HG03060 (cell line): ENCODE data around the gene EIPR1.
"Not testable (repeated sequence)": the region's sequence is repeated elsewhere in the genome, so short reads cannot be mapped to it uniquely, and the experiment has no call there.

Source experiments
- ATAC-seq: cut with Tn5 transposase; IDR thresholded peaks from one replicate; pipeline ENCODE4 v1.9.1; 2021; ENCODE audit warnings: low read depth, moderate number of reproducible peaks; ENCODE audit not compliant: unreplicated experiment

EIPR1 gene

DNA sequence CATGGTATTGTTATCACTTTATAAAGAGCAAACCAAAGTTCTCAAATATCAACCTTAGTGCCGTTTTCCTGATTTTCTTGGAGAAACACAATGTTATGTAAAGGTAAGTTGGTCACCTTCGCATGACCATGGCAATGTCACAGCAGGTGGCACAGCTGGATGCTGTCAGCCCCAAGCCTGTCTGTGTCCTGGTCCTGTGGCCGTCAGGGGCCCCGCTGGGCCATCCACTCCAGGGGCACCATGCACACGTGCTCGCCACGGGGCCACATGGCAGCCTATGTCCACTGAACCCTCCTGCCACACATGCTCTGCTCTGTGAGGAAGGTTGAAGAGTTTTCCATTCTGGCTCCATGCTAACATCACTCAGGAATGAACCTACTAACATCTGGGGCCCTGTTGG, 85.9 kb downstream of the EIPR1 start:
- no peak for ATAC-seq

DNA sequence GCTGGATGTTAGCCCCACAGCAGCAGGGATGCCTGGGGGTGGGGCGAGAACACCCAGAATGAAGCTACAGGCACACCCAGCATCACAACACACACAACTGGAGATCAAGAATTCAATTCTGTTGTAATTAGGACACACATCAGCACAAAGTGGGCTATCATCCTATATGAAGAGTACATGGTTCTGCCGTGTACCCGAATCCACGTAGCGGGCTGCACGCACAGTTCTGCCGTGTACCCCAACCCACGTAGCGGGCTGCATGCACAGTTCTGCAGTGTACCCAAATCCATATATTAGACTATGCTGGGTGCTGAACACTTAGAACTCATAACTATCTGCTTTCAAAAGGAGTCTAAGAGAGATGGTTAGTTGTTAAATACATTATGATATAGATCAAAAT, 86.5 kb downstream of the EIPR1 start:
- no peak for ATAC-seq

GRCh38 chr2:3290655-3291054, 87.0 kb downstream of the EIPR1 start:
- ATAC-seq = no peak

GRCh38 chr2:3289971-3290370, 87.6 kb downstream of the EIPR1 start:
- ATAC-seq = no peak

DNA sequence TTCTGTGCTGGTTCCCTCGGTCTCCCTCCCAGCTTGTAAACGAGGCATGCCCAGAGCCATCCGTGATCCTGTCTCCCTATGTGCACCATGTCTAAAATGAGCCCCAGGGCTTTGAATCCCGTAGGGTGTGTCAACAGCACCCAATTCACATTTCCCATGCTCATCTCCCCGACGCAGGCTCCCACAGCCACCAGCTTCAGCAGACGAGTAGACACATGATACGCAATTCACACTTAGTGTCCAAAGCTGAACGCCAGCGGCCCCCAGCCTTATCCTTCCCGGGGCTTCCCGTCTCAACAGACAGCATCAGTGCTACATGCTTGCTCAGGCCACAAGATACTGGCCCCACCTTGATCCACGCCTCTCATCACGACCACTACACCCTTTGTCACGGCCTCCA, 88.1 kb downstream of the EIPR1 start:
- no peak for ATAC-seq

DNA sequence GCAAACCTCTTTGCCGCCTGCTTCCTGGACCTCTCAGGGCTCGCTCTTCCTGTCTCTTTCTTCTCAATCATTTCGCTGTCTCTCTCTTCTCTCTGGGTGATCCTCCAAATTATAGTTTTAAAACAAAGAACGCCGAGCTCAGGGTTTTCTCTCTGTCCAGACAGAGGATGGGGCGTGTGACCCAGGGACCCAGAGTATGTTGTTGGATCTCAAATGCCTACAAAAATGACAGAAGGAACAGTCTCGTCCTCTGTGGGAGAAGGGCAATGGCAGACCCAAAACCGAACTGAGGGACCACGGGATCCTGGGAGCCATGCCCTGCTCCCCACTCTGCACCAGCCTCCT, 88.5 kb downstream of the EIPR1 start:
- ATAC-seq = no peak

DNA sequence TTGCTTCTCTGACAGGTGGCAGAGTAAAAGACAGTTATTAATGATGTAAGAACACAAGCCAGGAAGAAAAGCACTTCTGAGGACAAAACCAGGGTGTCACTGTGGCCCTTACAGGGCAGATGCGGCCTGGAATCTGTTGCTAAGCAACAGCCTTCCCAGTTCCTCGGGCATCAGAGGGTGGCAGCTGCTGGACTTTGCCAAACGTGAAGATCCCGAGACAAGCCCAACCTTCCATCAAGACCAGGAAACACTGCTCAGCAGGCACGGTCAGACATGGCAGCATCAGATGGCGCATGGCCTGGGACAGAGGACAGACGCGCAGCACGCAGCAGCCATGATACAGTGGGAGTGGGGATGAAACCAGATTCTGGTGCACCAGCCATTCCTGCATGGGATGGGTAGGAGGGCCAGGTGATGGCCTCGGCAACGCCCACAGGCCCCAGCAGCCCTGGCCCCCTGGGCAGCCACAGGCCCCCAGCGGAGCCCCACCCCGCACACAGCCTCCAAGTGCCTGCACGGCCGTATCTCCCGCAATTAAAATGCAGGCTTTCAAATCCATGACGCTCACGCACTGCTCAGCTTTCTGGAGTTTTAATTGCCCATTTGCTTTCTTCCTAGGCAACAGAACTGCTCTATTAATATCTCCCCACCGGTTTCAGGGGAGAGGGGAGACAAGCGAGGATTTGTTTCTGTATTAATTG, 89.0 kb downstream of the EIPR1 start:
- no peak for ATAC-seq

- ATAC-seq = no peak
Measured at GRCh38 chr2:3287896-3288295, 89.7 kb downstream of the EIPR1 start.

DNA sequence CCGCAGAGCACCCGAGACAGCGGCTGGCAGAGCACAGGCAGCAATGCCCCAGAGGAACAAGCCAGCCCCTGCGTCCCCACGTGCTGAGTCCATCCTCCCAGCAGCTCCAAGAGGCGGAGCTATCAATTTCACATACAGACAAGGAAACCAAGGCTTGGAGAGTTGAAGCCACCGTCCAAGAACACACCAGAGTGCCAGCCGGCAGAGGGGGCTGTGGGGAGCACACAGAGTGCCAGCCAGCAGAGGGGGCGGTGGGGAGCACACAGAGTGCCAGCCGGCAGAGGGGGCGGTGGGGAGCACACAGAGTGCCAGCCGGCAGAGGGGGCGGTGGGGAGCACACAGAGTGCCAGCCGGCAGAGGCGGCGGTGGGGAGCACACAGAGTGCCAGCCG, 91.0 kb downstream of the EIPR1 start:
- not testable (repeated sequence) for ATAC-seq

GRCh38 chr2:3285901-3286645, 91.5 kb downstream of the EIPR1 start:
- ATAC-seq = no peak

GRCh38 chr2:3284657-3285630, 92.7 kb downstream of the EIPR1 start:
- ATAC-seq = no peak

DNA sequence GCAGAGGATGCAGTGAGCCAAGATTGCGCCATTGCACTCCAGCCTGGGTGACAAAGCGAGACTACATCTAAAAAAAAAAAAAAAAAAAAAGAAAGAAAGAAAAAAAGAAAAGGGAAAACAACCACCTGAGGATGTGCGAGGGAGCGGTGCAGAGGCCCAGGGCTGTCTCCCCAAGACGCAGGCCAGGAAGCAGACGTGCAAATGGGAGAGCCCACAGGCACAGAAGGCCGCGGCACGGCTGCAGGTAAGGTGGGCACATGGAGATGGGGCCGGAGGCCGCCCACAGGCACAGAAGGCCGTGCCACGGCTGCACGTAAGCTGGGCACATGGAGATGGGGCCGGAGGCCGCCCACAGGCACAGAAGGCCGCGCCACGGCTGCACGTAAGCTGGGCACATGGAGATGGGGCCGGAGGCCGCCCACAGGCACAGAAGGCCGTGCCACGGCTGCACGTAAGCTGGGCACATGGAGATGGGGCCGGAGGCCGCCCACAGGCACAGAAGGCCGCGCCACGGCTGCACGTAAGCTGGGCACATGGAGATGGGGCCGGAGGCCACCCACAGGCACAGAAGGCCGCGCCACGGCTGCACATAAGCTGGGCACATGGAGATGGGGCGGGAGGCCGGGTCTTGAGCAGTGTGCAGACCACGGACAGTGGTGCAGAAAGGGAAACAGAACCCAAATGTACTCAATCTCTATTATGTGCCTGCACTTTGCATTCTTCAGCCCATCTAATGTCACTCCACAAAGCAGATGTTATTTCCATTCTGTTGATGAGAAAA, 93.6 kb downstream of the EIPR1 start:
- not testable (repeated sequence) for ATAC-seq

GRCh38 chr2:3283206-3283605, 94.4 kb downstream of the EIPR1 start:
- no peak for ATAC-seq

DNA sequence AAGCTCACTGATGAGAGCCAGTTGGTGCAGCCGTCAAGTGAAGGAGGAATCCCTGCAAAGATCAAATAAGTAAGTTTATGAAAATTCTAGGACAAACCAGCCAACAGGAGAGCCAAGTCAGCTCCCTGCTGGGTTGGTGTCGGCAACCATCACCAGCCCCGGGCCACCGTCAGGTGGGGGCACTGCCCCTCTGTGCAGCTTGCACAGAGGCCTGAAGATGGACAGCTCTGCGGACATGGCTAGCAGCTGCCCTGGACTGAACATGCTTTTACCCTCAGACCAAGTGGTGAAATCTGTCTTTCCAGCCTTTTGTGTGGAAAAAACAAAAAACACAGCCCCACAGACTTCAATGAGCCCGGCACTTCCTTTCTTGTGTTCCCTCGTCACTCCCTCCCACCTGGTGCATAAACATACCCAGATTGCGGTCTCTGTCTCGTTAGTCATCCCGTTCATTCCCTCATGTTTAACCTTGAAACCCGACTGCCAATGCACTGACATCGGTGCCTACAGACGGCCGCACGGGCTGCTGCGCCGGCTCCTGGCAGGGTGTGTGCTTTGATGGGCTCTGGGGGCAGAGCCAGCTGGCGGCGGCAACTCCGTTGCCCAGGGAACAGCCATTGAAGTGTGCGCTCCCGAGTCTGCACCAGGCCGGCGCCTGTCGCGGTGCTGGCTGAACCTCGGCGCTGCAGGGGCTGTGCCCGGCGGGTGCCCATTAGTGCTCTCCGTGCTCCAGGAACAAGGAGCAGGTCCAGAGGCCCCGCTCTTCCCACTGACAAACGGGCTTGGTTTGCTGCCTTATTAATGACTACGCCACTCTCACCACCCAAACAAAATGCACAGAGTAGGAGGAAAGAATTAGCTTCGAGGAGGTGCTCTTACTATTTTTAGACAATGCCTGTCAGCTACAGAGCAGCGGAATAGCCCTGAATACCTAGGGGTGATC, 95.3 kb downstream of the EIPR1 start:
- no peak for ATAC-seq

- ATAC-seq = no peak
Measured at GRCh38 chr2:3280683-3281520, 96.7 kb downstream of the EIPR1 start.

DNA sequence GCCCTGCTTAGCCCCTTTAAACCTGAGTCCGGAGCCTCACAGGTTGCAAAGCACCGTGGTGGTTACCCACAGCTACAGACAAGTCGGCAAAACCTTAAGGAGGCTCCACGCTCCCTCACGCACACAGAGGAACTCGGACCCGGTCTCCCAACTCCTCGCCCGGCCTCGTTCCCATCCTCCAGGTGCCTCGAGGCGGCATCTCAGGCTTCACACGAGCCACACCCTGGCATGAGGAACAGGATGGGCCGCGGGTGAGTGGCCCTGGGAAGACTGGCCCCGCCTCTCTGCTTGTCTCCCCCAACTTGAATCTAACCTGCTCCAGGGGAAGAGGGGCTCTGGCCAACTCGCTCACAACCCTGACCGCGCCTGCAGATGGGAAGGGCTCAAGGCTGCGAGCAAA, 97.4 kb downstream of the EIPR1 start:
- no peak for ATAC-seq

DNA sequence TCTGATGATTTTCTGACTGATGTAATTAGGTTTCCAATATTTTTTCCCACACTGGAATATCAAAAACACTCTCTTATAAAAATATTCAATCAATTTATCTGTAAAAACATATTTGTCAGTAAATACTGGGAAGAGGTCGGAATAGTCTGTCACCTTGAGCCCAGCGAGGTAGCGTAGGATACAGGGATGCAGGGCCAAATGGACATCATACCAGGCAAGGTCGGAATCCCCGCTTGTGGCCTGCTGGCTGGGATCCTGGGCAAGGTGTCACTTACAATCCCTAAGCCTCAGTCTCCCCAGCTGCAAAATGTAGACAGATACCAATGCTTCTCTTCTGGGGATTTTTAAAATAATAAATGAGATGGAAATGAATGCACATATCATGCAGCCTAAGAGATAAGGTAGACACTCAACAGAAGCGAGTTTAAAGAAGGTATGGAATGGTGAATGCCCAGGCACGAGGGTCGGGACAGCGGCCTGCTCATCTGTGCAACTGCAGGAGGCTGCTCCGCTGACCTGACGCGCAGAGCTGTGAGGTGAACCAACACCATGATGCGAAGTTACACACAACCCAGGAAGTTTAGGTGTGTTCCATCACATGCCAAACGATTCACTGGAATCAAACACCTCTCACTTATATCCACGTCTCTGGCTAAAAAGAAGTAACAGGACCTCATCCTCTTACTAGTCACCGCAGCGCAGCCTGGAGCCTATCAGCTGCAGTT, 98.2 kb downstream of the EIPR1 start:
- ATAC-seq = no peak
